ENCODE data around the gene RIMKLB.
"Not testable (repeated sequence)": the region's sequence is repeated elsewhere in the genome, so short reads cannot be mapped to it uniquely, and the experiment has no call there.

- TF ChIP-seq USF2 (IDR thresholded peaks at IDR 0.05; ENCODE audit: low read depth, low read length); POLR2A (IDR thresholded peaks at IDR 0.05; ENCODE audit: low read depth, low read length); RCOR1 (IDR thresholded peaks at IDR 0.05; ENCODE audit: insufficient replicate concordance, low read length); CTCF (conservative IDR thresholded peaks at IDR 0.05; ENCODE audit: low read depth, low read length); CEBPB (IDR thresholded peaks at IDR 0.05; ENCODE audit: low read depth, low read length); ELK1 (IDR thresholded peaks at IDR 0.05; ENCODE audit: borderline replicate concordance, low read depth, low read length); MXI1 (IDR thresholded peaks at IDR 0.05; ENCODE audit: borderline replicate concordance, low read depth, low read length); MAFK (IDR thresholded peaks at IDR 0.05; ENCODE audit: low read depth, low read length): not testable (repeated sequence)
Observed at GRCh38 chr12:8804833-8805232, 107.0 kb downstream of the RIMKLB start.
